Natural killer cell (primary cell): Measurements from ENCODE around the gene MED12L. TPM values are rescaled to one million over a fixed set of nuclear protein-coding genes. Genes with fewer than 3 reads are reported as not detected.

Experiments
- ATAC-seq, 3 donors: fragments of 150-1000 bp in 2 of 3; fragments of 200-7000 bp in 1 of 3; cut with Tn5 transposase; 1 replicate in 1 of 3; 2 replicates in 2 of 3; pipeline ENCODE4 v1.10.0; 2021; ENCODE audit warnings: mild to moderate bottlenecking in 2 of 3, moderate library complexity in 2 of 3
- DNase-seq, 2 donors: peaks; one replicate each; pipeline versions ENCODE4 v3.0.0 to v3.0.0-alpha.2; 2013 to 2021; ENCODE audit warnings: mixed read lengths in 1 of 2
- H3K27ac ChIP-seq: one replicate; pipeline ENCODE4 v1.5.1; 2013; ENCODE audit warnings: mild to moderate bottlenecking, low read length
- H3K27me3 ChIP-seq: one replicate; pipeline ENCODE4 v1.6.1; 2013; ENCODE audit warnings: low read length; ENCODE audit not compliant: control insufficient read depth, insufficient read depth
- H3K36me3 ChIP-seq: one replicate; pipeline ENCODE4 v1.6.1; 2013; ENCODE audit warnings: low read length; ENCODE audit not compliant: control insufficient read depth, insufficient read depth
- H3K4me1 ChIP-seq: one replicate; pipeline ENCODE4 v1.6.1; 2013; ENCODE audit warnings: low read length; ENCODE audit not compliant: control insufficient read depth, insufficient read depth
- H3K4me3 ChIP-seq: one replicate; pipeline ENCODE4 v1.5.1; 2013; ENCODE audit warnings: low read length
- H3K9me3 ChIP-seq: one replicate; pipeline ENCODE4 v1.6.1; 2013; ENCODE audit warnings: low read length; ENCODE audit not compliant: control insufficient read depth, insufficient read depth
- H3K27ac Mint-ChIP-seq, 2 donors: one replicate each; pipeline ENCODE4 v1.8.0; 2022; ENCODE audit warnings: mild to moderate bottlenecking in 2 of 2, mixed read lengths in 2 of 2, moderate library complexity in 1 of 2
- H3K27me3 Mint-ChIP-seq, 2 donors: one replicate each; pipeline ENCODE4 v1.8.0; 2022; ENCODE audit warnings: low read depth in 2 of 2, mixed read lengths in 2 of 2
- H3K36me3 Mint-ChIP-seq: one replicate; pipeline ENCODE4 v1.8.0; 2022; ENCODE audit warnings: mixed read lengths
- H3K4me1 Mint-ChIP-seq, 2 donors: one replicate each; pipeline ENCODE4 v1.8.0; 2022; ENCODE audit warnings: mixed read lengths in 2 of 2
- H3K4me3 Mint-ChIP-seq: one replicate; pipeline ENCODE4 v1.8.0; 2022; ENCODE audit warnings: mild to moderate bottlenecking, moderate library complexity, mixed read lengths
- H3K9me3 Mint-ChIP-seq, 2 donors: one replicate each; pipeline ENCODE4 v1.8.0; 2022; ENCODE audit warnings: mixed read lengths in 2 of 2
- CTCF ChIP-seq: fragments of 200-600 bp; IDR thresholded peaks from one replicate; pipeline ENCODE4 v1.8.0; 2022; ENCODE audit warnings: antibody characterized with exemption
- WGBS: methylation state at CpG from one replicate; pipeline ENCODE4 v1.1.7; 2013; ENCODE audit warnings: missing lambda C conversion rate; ENCODE audit not compliant: insufficient coverage; 5-methylcytosine and 5-hydroxymethylcytosine counted together
- intact Hi-C: fragments of 100-400 bp; cut with micrococcal nuclease; formaldehyde crosslinking; loops from one replicate; pipeline ENCODE4 v1.14.2; 2022
- total RNA-seq, 4 donors: library from RNA; stranded (reverse); fragments of 120-200 nt in 1 of 4; gene quantifications; one replicate each; pipeline versions ENCODE4 v1.2.3 to v1.2.4, GENCODE V29; 2013 to 2022

Gene MED12L
- total RNA-seq, 3 donors from 2014 or later (not counting 1 experiment from before 2014, with no cell fraction given): 3.0 to 6.5 (median 3.0) TPM

DNA sequence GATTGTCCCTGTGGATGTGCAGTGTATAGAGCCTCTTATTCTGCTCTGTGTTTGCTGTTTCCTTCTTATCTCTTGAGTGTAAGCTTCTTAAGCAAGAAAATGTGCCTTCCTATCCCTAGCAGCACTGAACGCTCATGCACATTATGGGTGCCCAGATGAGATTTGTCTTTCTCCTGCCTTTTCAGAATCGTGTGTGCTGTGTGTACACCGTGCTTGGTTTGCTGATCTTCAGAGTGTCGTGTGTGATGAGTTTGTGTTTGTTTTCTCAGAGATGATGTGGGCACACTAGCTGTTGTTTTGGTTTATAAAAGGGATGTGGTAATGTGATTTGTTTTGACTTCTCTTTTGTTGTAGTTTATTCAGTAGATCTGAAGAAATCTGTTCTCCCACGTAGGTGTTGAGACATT is 97.8 kb downstream of the MED12L start:
- H3K4me1 ChIP-seq: peaks cover 3% of the 10 kb centered on the region
- intact Hi-C loops: no loop called here
- Mint-ChIP-seq H3K9me3 (no peaks in the 10 kb centered on the region), H3K27ac (peak overlapping the region; percentile 1 to 42), H3K4me3 (peak overlapping the region; percentile 2), H3K27me3 (peaks cover 0 to 2% of the 10 kb centered on the region in 2 donors), H3K4me1 (peaks cover 6 to 13% of the 10 kb centered on the region in 2 donors), H3K36me3 (no peaks in the 10 kb centered on the region)
- H3K27me3 ChIP-seq: no peaks in the 10 kb centered on the region
- WGBS: 34% methylated on average over 4 of the region's 5 CpGs
- DNase-seq (peak in 1 of 2 donors; percentile 47), ATAC-seq (peak; percentile 21 to 32 (median 30))
- no peak for TF ChIP-seq CTCF
- H3K36me3 ChIP-seq: no peaks in the 10 kb centered on the region
- H3K4me3 ChIP-seq: no peak overlapping the region
- peak overlapping the region; percentile 20 for H3K27ac ChIP-seq
- no peaks in the 10 kb centered on the region for H3K9me3 ChIP-seq

DNA sequence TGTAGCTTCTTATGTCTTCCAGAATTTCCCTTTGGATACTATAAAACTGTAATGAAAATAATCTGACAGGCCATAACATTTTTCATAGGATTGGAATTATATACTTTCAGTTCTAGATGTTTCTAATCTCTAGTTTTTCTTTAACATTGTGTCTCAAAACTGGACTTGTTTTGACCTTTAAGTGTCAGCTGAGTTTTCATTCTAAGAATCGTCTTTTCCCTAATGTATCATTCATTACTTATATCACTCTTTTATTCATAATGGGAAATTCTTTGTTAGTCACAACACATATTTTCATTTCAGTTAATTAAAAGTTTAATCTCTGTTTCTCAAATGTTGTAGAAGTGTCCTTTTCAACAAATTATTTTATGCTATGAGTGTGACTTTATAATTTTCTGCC is 105.6 kb downstream of the MED12L start:
- Mint-ChIP-seq H3K4me3 (no peak overlapping the region), H3K4me1 (no peaks in the 10 kb centered on the region), H3K27ac (no peak overlapping the region), H3K9me3 (no peaks in the 10 kb centered on the region), H3K27me3 (no peaks in the 10 kb centered on the region), H3K36me3 (no peaks in the 10 kb centered on the region)
- Histone ChIP-seq H3K36me3 (no peaks in the 10 kb centered on the region), H3K27me3 (no peaks in the 10 kb centered on the region), H3K4me1 (no peaks in the 10 kb centered on the region), H3K9me3 (no peaks in the 10 kb centered on the region), H3K4me3 (no peak overlapping the region), H3K27ac (no peak overlapping the region)
- DNase-seq: no peak
- ATAC-seq: no peak
- WGBS: no CpG with 5 or more reads among the region's 1 CpG
- intact Hi-C loops: no loop called here
- TF ChIP-seq CTCF: no peak

DNA sequence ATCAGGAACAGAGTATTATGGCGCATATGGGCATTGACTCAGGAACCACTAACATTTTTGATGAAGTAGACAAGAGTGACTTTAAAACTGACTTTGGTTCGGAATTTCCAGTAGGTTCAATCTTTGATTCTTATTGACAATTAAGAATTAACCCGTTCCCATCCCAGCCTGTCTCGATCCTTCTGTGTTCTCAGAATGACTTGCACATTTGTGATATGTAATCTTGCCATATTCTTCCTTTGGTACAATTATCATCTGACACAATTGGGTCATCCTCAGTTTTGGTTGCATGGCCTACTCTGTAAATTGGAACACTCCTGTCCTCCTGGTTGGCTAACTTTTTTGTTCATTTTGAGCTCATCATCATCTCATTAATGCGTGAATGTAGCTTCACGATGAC is 107.1 kb downstream of the MED12L start:
- 88% methylated on average over 4 of the region's 6 CpGs for WGBS

More for the DNA sequence above, 107.1 kb downstream of the MED12L start:
- no peaks in the 10 kb centered on the region for H3K9me3 Mint-ChIP-seq
- H3K4me3 Mint-ChIP-seq: no peak overlapping the region
- intact Hi-C loops: no loop called here
- no peak for ATAC-seq
- H3K36me3 ChIP-seq: no peaks in the 10 kb centered on the region
- no peak overlapping the region for H3K27ac Mint-ChIP-seq
- no peak for DNase-seq
- H3K4me1 Mint-ChIP-seq: no peaks in the 10 kb centered on the region
- H3K9me3 ChIP-seq: no peaks in the 10 kb centered on the region
- no peaks in the 10 kb centered on the region for H3K27me3 ChIP-seq
- H3K4me1 ChIP-seq: no peaks in the 10 kb centered on the region
- H3K4me3 ChIP-seq: no peak overlapping the region
- TF ChIP-seq CTCF: no peak
- H3K36me3 Mint-ChIP-seq: no peaks in the 10 kb centered on the region
- no peak overlapping the region for H3K27ac ChIP-seq
- no peaks in the 10 kb centered on the region for H3K27me3 Mint-ChIP-seq
